Measurements from ENCODE around the gene THSD7B.

DNA sequence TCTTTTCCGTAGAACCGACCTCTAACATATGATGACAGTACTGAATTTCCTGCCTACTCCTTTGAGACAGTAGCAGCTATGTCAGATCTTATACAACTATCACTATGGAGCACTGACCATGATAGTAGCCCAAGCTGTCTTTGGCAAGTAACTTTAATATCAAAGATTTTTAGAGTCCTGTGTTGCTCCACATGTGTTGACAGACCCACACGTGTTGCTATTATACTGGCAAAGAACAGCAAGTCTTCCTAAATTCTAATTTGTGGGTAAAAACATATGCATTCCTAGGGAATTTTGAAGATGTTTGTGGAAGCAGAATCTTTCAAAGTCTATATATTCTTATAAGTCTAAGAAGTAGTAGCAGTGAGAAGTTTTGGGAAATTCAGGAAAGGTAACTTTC, 953.4 kb downstream of the THSD7B start:
- TF ChIP-seq, protein P1, sequence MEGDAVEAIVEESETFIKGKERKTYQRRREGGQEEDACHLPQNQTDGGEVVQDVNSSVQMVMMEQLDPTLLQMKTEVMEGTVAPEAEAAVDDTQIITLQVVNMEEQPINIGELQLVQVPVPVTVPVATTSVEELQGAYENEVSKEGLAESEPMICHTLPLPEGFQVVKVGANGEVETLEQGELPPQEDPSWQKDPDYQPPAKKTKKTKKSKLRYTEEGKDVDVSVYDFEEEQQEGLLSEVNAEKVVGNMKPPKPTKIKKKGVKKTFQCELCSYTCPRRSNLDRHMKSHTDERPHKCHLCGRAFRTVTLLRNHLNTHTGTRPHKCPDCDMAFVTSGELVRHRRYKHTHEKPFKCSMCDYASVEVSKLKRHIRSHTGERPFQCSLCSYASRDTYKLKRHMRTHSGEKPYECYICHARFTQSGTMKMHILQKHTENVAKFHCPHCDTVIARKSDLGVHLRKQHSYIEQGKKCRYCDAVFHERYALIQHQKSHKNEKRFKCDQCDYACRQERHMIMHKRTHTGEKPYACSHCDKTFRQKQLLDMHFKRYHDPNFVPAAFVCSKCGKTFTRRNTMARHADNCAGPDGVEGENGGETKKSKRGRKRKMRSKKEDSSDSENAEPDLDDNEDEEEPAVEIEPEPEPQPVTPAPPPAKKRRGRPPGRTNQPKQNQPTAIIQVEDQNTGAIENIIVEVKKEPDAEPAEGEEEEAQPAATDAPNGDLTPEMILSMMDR (IDR thresholded peaks at IDR 0.05) = no peak
- TF ChIP-seq EZH2 (IDR thresholded peaks at IDR 0.05) = no peak
- TF ChIP-seq EZH2phosphoT487 (IDR thresholded peaks at IDR 0.05) = no peak

Data from neural progenitor cell (in vitro differentiated cells).